HepG2 (cell line): ENCODE data around the gene SECTM1. TPM values are rescaled to one million over a fixed set of nuclear protein-coding genes. Genes with fewer than 3 reads are reported as not detected.

ENCODE experiments used
- ADNP ChIP-seq: sonication (generic); formaldehyde crosslinking; IDR thresholded peaks from 2 replicates; pipeline ENCODE4 v1.4.0; 2020; ENCODE audit warnings: missing genetic modification reagents
- HCFC1 ChIP-seq: fragments of 150-350 bp; IDR thresholded peaks from 2 replicates; pipeline ENCODE4 v1.6.1; 2014; ENCODE audit warnings: low read depth, low read length
- NFYC ChIP-seq: IDR thresholded peaks from 2 replicates; pipeline ENCODE4 v1.6.1; 2016; ENCODE audit warnings: missing genetic modification reagents, missing compliant biosample characterization
- PREB ChIP-seq: sonication (generic); formaldehyde crosslinking; IDR thresholded peaks from 2 replicates; pipeline ENCODE4 v1.4.0; 2020; ENCODE audit warnings: missing genetic modification reagents
- ZNF207 ChIP-seq: fragments of 450-650 bp; IDR thresholded peaks from 2 replicates; pipeline ENCODE4 v1.6.1; 2016; ENCODE audit warnings: antibody characterized with exemption, borderline replicate concordance
- ZNF276 ChIP-seq: sonication (generic); formaldehyde crosslinking; IDR thresholded peaks from 2 replicates; pipeline ENCODE4 v1.4.0; 2020; ENCODE audit warnings: mild to moderate bottlenecking, low read depth, missing genetic modification reagents
- ZNF326 ChIP-seq: sonication (generic); formaldehyde crosslinking; IDR thresholded peaks from 2 replicates; pipeline ENCODE4 v1.4.0; 2020; ENCODE audit warnings: missing genetic modification reagents, borderline replicate concordance
- ZNF446 ChIP-seq: sonication (generic); formaldehyde crosslinking; IDR thresholded peaks from 2 replicates; pipeline ENCODE4 v1.5.0; 2020; ENCODE audit warnings: mild to moderate bottlenecking, missing genetic modification reagents
- ZNF607 ChIP-seq: sonication (generic); formaldehyde crosslinking; IDR thresholded peaks from 2 replicates; pipeline ENCODE4 v1.5.1; 2020; ENCODE audit warnings: missing genetic modification reagents, mild to moderate bottlenecking, borderline replicate concordance
- polyA plus RNA-seq, 8 experiments: library from polyadenylated mRNA; depleted of rRNA in 3 of 8; stranded (reverse) in 7 of 8; unstranded in 1 of 8; fragments of >200 nt; fragmentation: Illumina TruSeq in 4 of 8; extraction: Trizol in 4 of 8; gene quantifications; 2 replicates each; pipeline versions ENCODE4 v1.2.1 to v1.2.3, GENCODE V29; 2011 to 2016; ENCODE audit warnings: low read depth in 4 of 8, missing spikeins in 1 of 8, mixed read lengths in 1 of 8; ENCODE audit not compliant: insufficient read depth in 1 of 8
- total RNA-seq, 5 experiments: library from RNA; depleted of rRNA; stranded (reverse); fragments of >200 nt; fragmentation: Illumina TruSeq; extraction: Trizol; gene quantifications; 2 replicates each; pipeline ENCODE4 v1.2.3, GENCODE V29; 2016; ENCODE audit warnings: low read depth in 1 of 5
- TF ChIP-seq, protein P1 (sequence below), 2 experiments: sonication (generic) in 1 of 2; formaldehyde crosslinking in 1 of 2; IDR thresholded peaks; 2 replicates each; pipeline versions ENCODE4 v1.6.1 to v1.9.0; 2014 to 2022; ENCODE audit warnings: antibody characterized with exemption in 1 of 2, borderline replicate concordance in 1 of 2, inconsistent platforms in 1 of 2, low read depth in 1 of 2, missing genetic modification reagents in 1 of 2
- TF ChIP-seq, protein P2 (sequence below): sonication (generic); formaldehyde crosslinking; IDR thresholded peaks from 2 replicates; pipeline ENCODE4 v1.9.0; 2022; ENCODE audit warnings: missing genetic modification reagents, mild to moderate bottlenecking, borderline replicate concordance
- TF ChIP-seq, protein P3 (sequence below): sonication (generic); IDR thresholded peaks from 2 replicates; pipeline ENCODE4 v1.6.1; 2016; ENCODE audit warnings: low read depth, borderline replicate concordance
- TF ChIP-seq, protein P4 (sequence below): sonication (generic); formaldehyde crosslinking; IDR thresholded peaks from 2 replicates; pipeline ENCODE4 v1.5.0; 2020; ENCODE audit warnings: mild to moderate bottlenecking, missing genetic modification reagents, borderline replicate concordance

SECTM1 gene
- total and polyA plus RNA-seq, 2 of the 13 experiments (the other 11 are each of a cell fraction or from before 2014, with no cell fraction given), result 3.5 to 5.3 TPM

- TF ChIP-seq, protein P1, sequence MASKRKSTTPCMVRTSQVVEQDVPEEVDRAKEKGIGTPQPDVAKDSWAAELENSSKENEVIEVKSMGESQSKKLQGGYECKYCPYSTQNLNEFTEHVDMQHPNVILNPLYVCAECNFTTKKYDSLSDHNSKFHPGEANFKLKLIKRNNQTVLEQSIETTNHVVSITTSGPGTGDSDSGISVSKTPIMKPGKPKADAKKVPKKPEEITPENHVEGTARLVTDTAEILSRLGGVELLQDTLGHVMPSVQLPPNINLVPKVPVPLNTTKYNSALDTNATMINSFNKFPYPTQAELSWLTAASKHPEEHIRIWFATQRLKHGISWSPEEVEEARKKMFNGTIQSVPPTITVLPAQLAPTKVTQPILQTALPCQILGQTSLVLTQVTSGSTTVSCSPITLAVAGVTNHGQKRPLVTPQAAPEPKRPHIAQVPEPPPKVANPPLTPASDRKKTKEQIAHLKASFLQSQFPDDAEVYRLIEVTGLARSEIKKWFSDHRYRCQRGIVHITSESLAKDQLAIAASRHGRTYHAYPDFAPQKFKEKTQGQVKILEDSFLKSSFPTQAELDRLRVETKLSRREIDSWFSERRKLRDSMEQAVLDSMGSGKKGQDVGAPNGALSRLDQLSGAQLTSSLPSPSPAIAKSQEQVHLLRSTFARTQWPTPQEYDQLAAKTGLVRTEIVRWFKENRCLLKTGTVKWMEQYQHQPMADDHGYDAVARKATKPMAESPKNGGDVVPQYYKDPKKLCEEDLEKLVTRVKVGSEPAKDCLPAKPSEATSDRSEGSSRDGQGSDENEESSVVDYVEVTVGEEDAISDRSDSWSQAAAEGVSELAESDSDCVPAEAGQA (IDR thresholded peaks at IDR 0.05; ENCODE audit: low read depth), result no peak
- TF ChIP-seq, protein P1 (CRISPR knock-in tag; IDR thresholded peaks at IDR 0.05; ENCODE audit: borderline replicate concordance), result no peak
- no peak for TF ChIP-seq ZNF276
- TF ChIP-seq, protein P2, sequence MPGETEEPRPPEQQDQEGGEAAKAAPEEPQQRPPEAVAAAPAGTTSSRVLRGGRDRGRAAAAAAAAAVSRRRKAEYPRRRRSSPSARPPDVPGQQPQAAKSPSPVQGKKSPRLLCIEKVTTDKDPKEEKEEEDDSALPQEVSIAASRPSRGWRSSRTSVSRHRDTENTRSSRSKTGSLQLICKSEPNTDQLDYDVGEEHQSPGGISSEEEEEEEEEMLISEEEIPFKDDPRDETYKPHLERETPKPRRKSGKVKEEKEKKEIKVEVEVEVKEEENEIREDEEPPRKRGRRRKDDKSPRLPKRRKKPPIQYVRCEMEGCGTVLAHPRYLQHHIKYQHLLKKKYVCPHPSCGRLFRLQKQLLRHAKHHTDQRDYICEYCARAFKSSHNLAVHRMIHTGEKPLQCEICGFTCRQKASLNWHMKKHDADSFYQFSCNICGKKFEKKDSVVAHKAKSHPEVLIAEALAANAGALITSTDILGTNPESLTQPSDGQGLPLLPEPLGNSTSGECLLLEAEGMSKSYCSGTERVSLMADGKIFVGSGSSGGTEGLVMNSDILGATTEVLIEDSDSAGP (CRISPR knock-in tag), result peak; percentile 60; the same call in 1 of the 2 replicates
- TF ChIP-seq ZNF607 (CRISPR knock-in tag), result no peak
- no peak for TF ChIP-seq ZNF207
- TF ChIP-seq, protein P3, sequence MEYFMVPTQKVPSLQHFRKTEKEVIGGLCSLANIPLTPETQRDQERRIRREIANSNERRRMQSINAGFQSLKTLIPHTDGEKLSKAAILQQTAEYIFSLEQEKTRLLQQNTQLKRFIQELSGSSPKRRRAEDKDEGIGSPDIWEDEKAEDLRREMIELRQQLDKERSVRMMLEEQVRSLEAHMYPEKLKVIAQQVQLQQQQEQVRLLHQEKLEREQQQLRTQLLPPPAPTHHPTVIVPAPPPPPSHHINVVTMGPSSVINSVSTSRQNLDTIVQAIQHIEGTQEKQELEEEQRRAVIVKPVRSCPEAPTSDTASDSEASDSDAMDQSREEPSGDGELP, result no peak
- TF ChIP-seq ZNF446 (CRISPR knock-in tag), result no peak
- no peak for TF ChIP-seq ADNP (CRISPR knock-in tag)
- TF ChIP-seq, protein P4, sequence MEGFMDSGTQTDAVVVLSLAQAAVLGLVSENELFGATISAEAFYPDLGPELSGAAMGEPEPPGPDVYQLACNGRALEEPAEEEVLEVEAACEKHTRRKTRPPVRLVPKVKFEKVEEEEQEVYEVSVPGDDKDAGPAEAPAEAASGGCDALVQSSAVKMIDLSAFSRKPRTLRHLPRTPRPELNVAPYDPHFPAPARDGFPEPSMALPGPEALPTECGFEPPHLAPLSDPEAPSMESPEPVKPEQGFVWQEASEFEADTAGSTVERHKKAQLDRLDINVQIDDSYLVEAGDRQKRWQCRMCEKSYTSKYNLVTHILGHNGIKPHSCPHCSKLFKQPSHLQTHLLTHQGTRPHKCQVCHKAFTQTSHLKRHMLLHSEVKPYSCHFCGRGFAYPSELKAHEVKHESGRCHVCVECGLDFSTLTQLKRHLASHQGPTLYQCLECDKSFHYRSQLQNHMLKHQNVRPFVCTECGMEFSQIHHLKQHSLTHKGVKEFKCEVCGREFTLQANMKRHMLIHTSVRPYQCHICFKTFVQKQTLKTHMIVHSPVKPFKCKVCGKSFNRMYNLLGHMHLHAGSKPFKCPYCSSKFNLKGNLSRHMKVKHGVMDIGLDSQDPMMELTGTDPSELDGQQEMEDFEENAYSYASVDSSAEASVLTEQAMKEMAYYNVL (CRISPR knock-in tag), result no peak
- no peak for TF ChIP-seq HCFC1
- no peak for TF ChIP-seq NFYC (CRISPR knock-in tag)
- TF ChIP-seq PREB, result no peak
- TF ChIP-seq ZNF326, result no peak
Observed at GRCh38 chr17:82375359-82376041, 41.9 kb upstream of the SECTM1 start (continued).
